ENCODE measurements around the gene COX11. TPM values are rescaled to one million over a fixed set of nuclear protein-coding genes. Genes with fewer than 3 reads are reported as not detected.

Gene COX11
- total RNA-seq, 6 experiments from 2014 or later: 34.1 to 45.9 (median 43.2) TPM

- H3K4me1 Mint-ChIP-seq (ENCODE audit: low read depth): no peaks in the 10 kb centered on the region
Measured at GRCh38 chr17:54974759-54975158, 6.3 kb upstream of the COX11 start.

GRCh38 chr17:54972406-54973138 is 4.1 kb upstream of the COX11 start:
- DNase-seq: no peak
- Mint-ChIP-seq H3K36me3 (ENCODE audit: low read depth) (no peaks in the 10 kb centered on the region), H3K27me3 (ENCODE audit: insufficient read depth) (peaks cover under 1% of the 10 kb centered on the region; the same call in 1 of the 2 replicates), H3K4me3 (no peak overlapping the region), H3K27ac (no peak overlapping the region), H3K9me3 (no peaks in the 10 kb centered on the region), H3K4me1 (ENCODE audit: low read depth) (no peaks in the 10 kb centered on the region)
- TF ChIP-seq CTCF (IDR thresholded peaks at IDR 0.05): no peak

More at GRCh38 chr17:54974759-54975158, 6.3 kb upstream of the COX11 start:
- Mint-ChIP-seq H3K27me3 (ENCODE audit: insufficient read depth) (no peaks in the 10 kb centered on the region), H3K4me3 (no peak overlapping the region), H3K27ac (no peak overlapping the region), H3K36me3 (ENCODE audit: low read depth) (0 out of 2 replicates have a peak, but pooled peaks cover 5% of the 10 kb centered on the region), H3K9me3 (no peaks in the 10 kb centered on the region)
- no peak for DNase-seq
- TF ChIP-seq CTCF (IDR thresholded peaks at IDR 0.05): no peak

- Mint-ChIP-seq H3K4me1 (ENCODE audit: low read depth) (peaks cover 4% of the 10 kb centered on the region), H3K27ac (no peak overlapping the region), H3K4me3 (no peak overlapping the region), H3K27me3 (ENCODE audit: insufficient read depth) (peaks cover 1% of the 10 kb centered on the region; the same call in 1 of the 2 replicates), H3K36me3 (ENCODE audit: low read depth) (no peaks in the 10 kb centered on the region), H3K9me3 (no peaks in the 10 kb centered on the region)
- TF ChIP-seq CTCF (IDR thresholded peaks at IDR 0.05): no peak
- no peak for DNase-seq
Measured at GRCh38 chr17:54971901-54972300, 3.4 kb upstream of the COX11 start.

- Mint-ChIP-seq H3K27ac (no peak overlapping the region), H3K4me3 (no peak overlapping the region), H3K36me3 (ENCODE audit: low read depth) (0 out of 2 replicates have a peak, but pooled peaks cover 2% of the 10 kb centered on the region), H3K27me3 (ENCODE audit: insufficient read depth) (peaks cover 1% of the 10 kb centered on the region; the same call in 1 of the 2 replicates), H3K9me3 (no peaks in the 10 kb centered on the region), H3K4me1 (ENCODE audit: low read depth) (peaks cover 12% of the 10 kb centered on the region)
- no peak for DNase-seq
- no peak for TF ChIP-seq CTCF (IDR thresholded peaks at IDR 0.05)
Measured at GRCh38 chr17:54971147-54971546, 2.7 kb upstream of the COX11 start.

GRCh38 chr17:54969658-54970572 is 1.5 kb upstream of the COX11 start:
- Mint-ChIP-seq H3K9me3 (no peaks in the 10 kb centered on the region), H3K36me3 (ENCODE audit: low read depth) (0 out of 2 replicates have a peak, but pooled peaks cover 8% of the 10 kb centered on the region), H3K4me3 (no peak overlapping the region), H3K27me3 (ENCODE audit: insufficient read depth) (peaks cover 1% of the 10 kb centered on the region; the same call in 1 of the 2 replicates), H3K4me1 (ENCODE audit: low read depth) (peaks cover 16% of the 10 kb centered on the region), H3K27ac (no peak overlapping the region; the same call in 1 of the 2 replicates)
- TF ChIP-seq CTCF (IDR thresholded peaks at IDR 0.05): no peak
- no peak for DNase-seq

Data from HFFc6 (cell line).